Measurements from ENCODE around the gene DDT.
"Not testable (repeated sequence)": the region's sequence is repeated elsewhere in the genome, so short reads cannot be mapped to it uniquely, and the experiment has no call there.

Gene DDT

GRCh38 chr22:23986538-23987178 is 12.4 kb upstream of the DDT start:
- DNase-seq = not testable (repeated sequence)

GRCh38 chr22:23986089-23986488 is 11.8 kb upstream of the DDT start:
- DNase-seq = not testable (repeated sequence)

DNA sequence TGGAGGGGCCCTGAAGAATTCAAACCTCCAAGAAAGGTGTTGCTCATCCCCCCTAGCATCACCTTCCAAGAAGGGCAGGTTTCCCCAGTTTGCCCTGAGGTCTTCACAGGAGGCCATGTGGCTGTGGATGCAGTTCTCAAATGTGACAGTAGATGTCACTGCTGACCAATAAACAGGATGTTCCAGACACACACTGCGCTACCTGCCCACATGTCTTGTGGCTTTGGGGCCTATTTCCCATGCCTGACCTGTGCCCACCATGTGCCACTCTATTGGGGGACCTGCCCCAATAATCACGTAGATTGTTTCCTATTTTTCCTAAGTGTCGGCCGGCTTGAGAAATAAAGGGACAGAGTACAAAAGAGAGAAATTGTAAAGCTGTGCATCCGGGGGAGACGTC is 10.2 kb upstream of the DDT start:
- peak; percentile 50 for DNase-seq

DNA sequence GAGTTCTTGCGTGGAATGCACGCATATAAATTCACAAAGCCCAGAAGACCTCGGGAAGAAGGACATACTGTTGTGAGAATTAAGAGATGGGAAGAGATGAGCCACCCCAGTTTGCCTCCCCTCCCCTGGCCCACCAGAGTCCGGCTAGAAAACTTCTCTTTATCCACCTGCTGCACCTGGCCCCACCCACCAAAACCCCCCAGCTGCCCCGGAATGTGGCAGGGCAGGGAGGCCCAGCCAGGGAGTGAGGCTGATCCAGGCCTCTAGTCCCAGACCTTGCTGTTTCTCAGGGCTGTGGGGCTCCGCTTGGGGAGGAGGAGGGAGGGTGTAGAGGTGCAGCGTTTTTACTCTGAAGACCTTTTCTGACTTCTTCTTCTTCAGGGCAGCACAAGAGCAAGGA is 6.3 kb upstream of the DDT start:
- DNase-seq = not testable (repeated sequence)

DNA sequence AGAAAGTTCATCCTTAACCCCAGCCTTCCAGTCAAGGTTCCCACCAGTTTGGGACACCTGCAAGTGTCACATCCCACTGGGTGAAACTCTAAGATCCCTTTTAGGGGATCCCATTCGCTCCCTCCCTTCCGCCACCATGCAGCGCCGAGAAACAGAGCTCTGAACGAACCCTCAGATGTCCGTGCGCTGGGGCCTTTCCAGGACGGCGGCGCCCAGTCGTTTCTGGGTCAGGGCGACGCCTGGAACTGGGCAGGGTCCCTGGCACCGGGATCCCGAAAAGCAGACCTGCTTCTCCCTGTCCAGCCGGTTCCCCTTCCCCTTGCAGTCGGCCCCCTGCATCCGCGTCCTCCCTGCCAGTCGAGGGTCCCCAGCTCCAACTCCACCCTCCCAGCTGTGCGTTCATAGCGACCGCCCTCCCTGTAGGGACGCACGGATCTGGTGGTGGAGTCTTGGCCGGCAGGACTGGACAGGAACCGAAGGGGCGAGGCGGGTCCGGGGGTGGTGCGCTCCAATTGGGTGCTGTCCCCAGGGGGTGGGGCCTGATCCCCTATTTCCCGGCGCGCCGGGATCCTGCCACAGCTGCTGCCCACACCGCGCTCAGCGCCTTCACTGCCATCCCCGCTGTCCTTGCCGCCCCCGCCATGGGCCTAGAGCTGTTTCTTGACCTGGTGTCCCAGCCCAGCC is 5.5 kb upstream of the DDT start, which contains the start of gene GSTT2:
Gene GSTT2 (plus strand): TSS at position 578 of the 684 bp plus-strand sequence.
- DNase-seq = not testable (repeated sequence)

DNA sequence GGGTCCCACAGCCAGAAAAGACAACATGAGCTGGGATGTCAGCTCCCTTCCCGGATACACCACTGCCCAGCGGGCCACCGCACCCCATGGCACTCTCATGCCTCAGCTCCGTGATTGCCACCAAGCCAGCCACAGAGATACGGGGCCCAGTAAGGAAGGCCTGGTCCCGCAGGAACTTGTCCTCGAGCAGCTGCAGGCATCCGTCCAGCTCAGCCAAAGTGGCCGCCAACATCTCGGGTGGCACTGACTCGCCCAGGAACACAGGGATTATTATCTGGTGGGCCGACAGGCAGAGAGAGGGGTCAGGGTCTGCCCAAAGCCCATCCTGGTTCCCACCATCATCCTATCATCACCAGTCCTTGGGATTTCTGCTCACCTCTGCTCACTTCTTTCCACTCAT is 3.1 kb upstream of the DDT start:
- DNase-seq = not testable (repeated sequence)

DNA sequence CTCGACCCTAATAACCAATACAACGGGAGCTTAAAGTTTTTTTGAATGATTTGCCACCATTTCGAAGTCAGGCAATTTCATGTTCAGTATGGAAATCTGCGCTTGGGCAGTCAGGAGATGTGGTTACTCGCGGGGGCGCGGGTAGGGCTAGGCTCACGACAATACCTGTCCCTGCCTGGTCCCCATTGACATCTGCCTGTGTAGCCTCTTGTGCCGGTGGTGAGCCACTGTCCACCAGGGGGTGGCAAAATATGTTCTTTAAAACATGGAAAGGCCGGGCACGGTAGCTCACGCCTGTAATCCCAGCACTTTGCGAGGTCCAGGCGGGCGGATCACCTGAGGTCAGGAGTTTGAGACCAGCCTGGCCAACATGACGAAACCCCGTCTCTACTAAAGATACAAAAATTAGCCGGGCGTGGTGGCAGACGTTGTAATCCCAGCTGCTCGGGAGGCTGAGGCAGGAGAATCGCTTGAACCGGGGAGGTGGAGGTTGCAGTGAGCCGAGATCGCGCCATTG is 653 bp upstream of the DDT start:
- not testable (repeated sequence) for DNase-seq

- not testable (repeated sequence) for DNase-seq
Observed at GRCh38 chr22:23971927-23972326, 2.3 kb downstream of the DDT start.

DNA sequence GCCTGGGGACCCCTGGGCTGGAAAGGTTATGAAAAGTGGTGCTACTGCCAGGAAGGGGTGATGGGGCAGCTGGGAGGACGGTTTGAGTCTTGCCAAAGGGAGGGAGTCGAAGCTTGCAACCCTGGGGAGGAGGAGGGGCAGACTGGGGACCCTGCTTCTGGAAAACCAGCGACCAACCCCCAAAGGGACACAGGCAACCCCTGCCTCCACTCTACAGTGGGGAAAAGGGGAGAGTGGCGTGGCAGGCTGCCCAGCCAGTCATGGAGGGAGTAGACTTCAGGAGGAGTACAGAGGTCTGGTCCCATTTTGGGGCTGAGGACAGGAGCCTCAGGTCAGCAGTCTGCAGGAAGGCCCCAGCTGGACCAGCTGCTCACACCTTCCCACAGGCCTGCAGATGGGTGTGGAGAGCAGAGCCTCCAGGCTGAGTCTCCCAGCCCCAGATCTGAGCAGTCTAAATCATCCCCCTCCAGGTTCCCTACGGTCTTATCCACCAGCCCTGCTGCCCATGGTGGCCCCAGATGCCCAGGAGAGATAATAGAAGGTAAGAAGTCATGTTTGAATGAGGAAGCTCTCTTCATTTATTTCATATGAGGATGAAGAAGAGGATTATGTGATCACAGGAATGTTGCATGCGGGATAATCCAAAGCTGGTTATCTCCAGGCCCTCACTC is 3.3 kb downstream of the DDT start:
- no peak for DNase-seq

GRCh38 chr22:23970201-23970641 is 4.0 kb downstream of the DDT start:
- no peak for DNase-seq

DNA sequence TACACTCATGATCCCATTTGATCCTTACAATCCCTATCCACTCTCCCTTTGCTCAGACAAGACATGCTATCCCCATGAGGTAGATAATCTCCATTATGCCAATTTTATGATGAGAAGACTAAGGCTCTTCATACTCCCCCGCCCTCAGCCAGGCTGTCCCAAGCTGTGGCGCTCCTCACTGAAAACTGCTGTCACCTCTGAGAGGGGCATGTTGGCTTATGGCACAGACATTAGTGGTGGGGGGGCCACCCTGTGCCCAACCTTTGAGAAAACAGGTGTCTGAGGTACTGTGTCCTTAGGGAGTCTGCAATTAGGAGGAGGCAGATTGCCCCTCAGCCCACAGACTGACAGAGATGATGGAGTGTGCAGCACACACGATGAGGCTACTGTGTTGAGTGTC is 5.2 kb downstream of the DDT start:
- no peak for DNase-seq

DNA sequence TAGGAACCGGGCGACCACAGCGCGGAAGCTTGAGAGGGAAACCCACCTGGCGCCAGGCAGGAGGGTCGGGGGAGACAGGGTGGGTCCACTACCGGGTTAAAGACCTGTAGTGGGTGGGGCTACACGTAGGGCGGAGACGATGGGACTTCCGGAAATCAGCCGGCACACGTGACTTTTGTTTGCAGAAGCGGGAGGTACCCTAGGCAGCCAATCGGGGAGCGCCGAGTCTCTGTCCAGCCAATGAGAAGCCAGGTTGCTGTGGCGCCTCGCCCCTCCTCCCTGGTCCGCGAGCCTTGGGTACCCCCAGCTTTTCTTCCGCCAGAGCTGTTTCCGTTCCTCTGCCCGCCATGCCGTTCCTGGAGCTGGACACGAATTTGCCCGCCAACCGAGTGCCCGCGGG is 7.7 kb downstream of the DDT start, which contains the start of gene DDTL:
Gene DDTL (plus strand): TSS at position 321 of the 400 bp plus-strand sequence. CDS start 27 bp downstream, at position 348.
- DNase-seq = not testable (repeated sequence)

- not testable (repeated sequence) for DNase-seq
Observed at GRCh38 chr22:23966094-23966493, 8.1 kb downstream of the DDT start.

DNA sequence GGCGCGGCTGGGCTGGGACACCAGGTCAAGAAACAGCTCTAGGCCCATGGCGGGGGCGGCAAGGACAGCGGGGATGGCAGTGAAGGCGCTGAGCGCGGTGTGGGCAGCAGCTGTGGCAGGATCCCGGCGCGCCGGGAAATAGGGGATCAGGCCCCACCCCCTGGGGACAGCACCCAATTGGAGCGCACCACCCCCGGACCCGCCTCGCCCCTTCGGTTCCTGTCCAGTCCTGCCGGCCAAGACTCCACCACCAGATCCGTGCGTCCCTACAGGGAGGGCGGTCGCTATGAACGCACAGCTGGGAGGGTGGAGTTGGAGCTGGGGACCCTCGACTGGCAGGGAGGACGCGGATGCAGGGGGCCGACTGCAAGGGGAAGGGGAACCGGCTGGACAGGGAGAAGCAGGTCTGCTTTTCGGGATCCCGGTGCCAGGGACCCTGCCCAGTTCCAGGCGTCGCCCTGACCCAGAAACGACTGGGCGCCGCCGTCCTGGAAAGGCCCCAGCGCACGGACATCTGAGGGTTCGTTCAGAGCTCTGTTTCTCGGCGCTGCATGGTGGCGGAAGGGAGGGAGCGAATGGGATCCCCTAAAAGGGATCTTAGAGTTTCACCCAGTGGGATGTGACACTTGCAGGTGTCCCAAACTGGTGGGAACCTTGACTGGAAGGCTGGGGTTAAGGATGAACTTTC is 13.0 kb downstream of the DDT start, which contains the start of gene GSTT2B:
Gene GSTT2B (minus strand): TSS at position 112 of the 688 bp plus-strand sequence. CDS start 64 bp downstream, at position 48.
- not testable (repeated sequence) for DNase-seq

DNA sequence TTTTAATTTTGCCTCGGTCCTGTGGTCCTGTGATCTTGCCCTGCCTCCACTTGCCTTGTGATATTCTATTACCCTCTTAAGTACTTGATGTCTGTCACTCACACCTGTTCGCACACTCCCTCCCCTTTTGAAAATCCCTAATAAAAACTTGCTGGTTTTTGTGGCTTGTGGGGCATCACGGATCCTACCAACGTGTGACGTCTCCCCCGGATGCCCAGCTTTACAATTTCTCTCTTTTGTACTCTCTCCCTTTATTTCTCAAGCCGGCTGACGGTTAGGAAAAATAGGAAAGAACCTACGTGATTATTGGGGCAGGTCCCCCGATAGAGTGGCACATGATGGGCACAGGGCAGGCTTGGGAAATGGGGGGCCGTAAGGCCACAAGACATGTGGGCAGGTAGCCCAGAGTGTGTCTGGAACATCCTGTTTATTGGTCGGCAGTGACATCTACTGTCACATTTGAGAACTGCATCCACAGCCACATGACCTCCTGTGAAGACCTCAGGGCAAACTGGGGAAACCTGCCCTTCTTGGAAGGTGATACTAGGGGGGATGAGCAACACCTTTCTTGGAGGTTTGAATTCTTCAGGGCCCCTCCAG is 17.8 kb downstream of the DDT start:
- DNase-seq = peak; percentile 64

DNA sequence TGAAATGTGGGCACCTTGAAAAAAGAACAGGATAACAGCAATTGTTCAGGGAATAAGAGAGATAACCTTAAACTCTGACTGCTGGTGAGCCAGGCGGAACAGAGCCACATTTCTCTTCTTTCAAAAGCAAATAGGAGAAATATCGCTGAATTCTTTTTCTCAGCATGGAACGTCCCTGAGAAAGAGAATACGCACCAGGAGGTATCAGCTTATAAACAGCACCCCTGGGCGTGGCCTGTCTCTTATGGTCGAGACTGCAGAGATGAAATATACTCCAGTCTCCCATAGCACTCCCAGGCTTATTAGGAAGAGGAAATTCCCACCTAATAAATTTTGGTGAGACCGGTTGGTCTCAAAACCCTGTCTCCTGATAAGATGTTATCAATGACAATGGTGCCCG is 18.4 kb downstream of the DDT start:
- DNase-seq = not testable (repeated sequence)

DNA sequence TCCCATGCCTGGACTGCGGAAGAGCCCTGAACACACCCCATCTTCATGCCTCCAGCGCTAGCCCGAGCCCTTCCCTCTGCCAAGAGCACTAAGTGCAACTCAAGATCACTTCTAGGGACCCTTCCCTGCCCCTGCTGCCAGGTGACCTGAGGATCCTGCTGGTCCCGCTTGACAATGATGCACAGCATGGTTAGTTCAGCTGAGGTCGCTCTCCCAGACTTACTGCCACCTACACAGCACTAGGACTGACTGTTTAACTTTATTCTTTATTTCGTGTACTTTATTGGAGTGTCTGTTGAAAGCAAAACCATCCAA is 19.3 kb downstream of the DDT start:
- DNase-seq = not testable (repeated sequence)

GRCh38 chr22:23954193-23954990 is 19.8 kb downstream of the DDT start:
- DNase-seq = not testable (repeated sequence)

GRCh38 chr22:23953485-23953884 is 20.8 kb downstream of the DDT start:
- DNase-seq = not testable (repeated sequence)

- not testable (repeated sequence) for DNase-seq
Observed at GRCh38 chr22:23952794-23953405, 21.3 kb downstream of the DDT start.

GRCh38 chr22:23951383-23951782 is 22.9 kb downstream of the DDT start:
- DNase-seq = not testable (repeated sequence)
